Measurements from ENCODE around the gene AGTRAP.
A peak's percentile ranks its signal among the peaks of the same experiment; 100 is the strongest.

The AGTRAP gene

DNA sequence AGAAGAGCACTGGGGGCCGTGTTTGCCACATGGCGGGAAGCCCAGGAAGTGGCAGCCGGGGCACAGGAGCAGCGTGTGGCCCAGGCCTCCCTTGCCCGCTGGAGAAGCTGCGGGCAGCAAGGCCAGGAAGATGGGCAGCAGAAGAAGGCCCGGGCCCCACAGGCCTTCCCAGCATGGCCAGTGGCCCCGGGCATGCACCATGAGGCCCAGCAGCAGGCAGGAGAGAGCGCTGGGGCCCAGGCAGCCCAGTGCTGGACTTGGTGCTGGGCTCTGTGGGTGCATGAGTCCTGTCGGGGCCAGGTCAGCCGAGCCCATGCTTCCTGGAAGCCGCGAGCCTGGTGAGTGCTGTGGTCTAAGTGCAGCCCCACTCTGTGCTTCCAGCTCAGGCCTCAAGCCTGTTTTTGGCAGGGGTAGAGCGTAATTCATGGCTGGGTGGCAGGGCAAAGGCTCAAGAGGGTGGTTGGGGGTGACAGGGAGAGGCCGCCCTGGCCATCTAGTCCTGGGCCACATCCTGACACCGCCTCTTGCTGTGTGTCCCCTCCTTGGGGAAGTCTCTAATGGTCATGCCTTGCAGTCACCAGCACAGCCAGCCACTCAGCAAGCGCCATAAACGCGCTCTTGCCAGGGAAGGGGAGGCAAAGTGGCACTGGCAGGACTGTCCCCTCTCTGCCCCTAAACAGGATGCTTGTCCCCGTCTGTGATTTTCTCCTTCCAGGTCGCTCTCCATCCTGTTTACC, 48.5 kb downstream of the AGTRAP start:
- Histone ChIP-seq H3K9ac (no peak overlapping the region), H4K20me1 (ENCODE audit: insufficient read depth) (no peaks in the 10 kb centered on the region), H3K27me3 (ENCODE audit: insufficient read depth, low read depth) (no peaks in the 10 kb centered on the region), H3K4me3 (IDR thresholded peaks at IDR 0.05; ENCODE audit: insufficient read depth, low read depth, low read length) (no peak overlapping the region), H3K4me1 (ENCODE audit: low read depth, poor library complexity, severe bottlenecking) (no peaks in the 10 kb centered on the region), H2AFZ (ENCODE audit: low read depth) (no peak overlapping the region), H3K36me3 (ENCODE audit: insufficient read depth) (no peaks in the 10 kb centered on the region), H3K27ac (no peak overlapping the region), H3K4me2 (no peak overlapping the region), H3K79me2 (ENCODE audit: insufficient read depth, low read depth) (no peaks in the 10 kb centered on the region)
- TF ChIP-seq, protein P1, sequence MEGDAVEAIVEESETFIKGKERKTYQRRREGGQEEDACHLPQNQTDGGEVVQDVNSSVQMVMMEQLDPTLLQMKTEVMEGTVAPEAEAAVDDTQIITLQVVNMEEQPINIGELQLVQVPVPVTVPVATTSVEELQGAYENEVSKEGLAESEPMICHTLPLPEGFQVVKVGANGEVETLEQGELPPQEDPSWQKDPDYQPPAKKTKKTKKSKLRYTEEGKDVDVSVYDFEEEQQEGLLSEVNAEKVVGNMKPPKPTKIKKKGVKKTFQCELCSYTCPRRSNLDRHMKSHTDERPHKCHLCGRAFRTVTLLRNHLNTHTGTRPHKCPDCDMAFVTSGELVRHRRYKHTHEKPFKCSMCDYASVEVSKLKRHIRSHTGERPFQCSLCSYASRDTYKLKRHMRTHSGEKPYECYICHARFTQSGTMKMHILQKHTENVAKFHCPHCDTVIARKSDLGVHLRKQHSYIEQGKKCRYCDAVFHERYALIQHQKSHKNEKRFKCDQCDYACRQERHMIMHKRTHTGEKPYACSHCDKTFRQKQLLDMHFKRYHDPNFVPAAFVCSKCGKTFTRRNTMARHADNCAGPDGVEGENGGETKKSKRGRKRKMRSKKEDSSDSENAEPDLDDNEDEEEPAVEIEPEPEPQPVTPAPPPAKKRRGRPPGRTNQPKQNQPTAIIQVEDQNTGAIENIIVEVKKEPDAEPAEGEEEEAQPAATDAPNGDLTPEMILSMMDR (conservative IDR thresholded peaks at IDR 0.05; ENCODE audit: low read depth, low read length) = no peak

DNA sequence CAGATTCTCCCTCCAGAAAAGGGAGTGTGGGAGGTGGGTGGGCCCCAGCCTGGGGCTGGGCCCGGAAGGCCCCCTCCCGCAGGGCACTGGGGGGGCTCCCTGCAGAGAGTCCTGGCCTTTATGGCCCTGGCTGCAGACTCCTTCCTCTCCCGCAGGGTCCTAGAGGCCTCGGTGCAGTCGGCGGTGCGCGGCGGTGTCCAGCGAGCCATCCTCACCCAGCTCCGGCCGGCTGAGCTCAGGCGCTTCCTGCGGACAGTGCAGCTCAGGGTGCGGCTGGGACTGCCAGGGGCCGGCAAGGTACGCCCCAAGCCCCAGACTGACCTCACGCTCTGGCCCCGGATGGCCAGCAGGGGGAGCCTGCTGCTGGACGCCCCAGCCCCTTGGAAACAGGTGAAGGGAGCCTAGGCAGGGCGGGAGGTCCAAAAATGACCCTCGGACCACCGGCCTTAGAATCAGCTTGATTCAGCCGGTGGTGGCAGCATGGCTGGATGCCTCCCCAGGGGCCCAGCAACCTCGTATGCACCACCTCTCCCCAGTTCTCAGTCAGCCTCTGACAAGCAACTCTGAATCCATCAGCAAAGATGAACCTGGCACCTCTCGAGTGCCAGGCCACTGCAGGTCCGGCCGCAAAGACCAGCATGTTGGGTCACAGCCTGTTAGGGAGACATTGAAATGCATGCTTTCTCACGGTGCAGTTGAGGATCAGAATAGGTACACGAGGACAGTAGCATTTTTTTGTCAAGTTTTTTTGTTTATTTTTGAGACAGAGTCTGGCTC, 49.2 kb downstream of the AGTRAP start:
- Histone ChIP-seq H4K20me1 (ENCODE audit: insufficient read depth) (no peaks in the 10 kb centered on the region), H3K79me2 (ENCODE audit: insufficient read depth, low read depth) (no peaks in the 10 kb centered on the region), H3K36me3 (ENCODE audit: insufficient read depth) (no peaks in the 10 kb centered on the region), H3K4me2 (no peak overlapping the region), H3K27ac (no peak overlapping the region), H3K27me3 (ENCODE audit: insufficient read depth, low read depth) (no peaks in the 10 kb centered on the region), H3K4me1 (ENCODE audit: low read depth, poor library complexity, severe bottlenecking) (no peaks in the 10 kb centered on the region), H3K4me3 (IDR thresholded peaks at IDR 0.05; ENCODE audit: insufficient read depth, low read depth, low read length) (no peak overlapping the region), H3K9ac (no peak overlapping the region), H2AFZ (ENCODE audit: low read depth) (no peak overlapping the region)
- TF ChIP-seq, protein P1 (conservative IDR thresholded peaks at IDR 0.05; ENCODE audit: low read depth, low read length) = peak; percentile 73

DNA sequence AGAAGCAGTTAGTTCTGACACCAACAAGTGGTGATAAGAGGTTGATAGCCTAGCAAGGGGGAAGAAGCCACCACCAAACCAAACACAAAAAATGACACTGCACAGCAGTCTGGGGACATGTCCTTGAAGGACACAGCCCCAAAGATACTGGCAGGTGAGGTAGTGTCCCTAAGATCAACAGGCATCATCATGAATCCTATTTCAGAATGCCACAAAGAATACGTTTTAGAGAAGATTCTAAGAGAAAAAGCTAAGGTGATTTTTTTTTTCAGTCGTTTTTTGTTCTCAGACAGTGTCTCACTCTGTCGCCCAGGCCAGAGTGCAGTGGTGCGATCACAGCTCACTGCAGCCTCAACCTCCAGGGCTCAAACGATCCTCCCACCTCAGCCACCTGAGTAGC, 50.2 kb downstream of the AGTRAP start:
- Histone ChIP-seq H3K36me3 (ENCODE audit: insufficient read depth) (no peaks in the 10 kb centered on the region), H3K4me1 (ENCODE audit: low read depth, poor library complexity, severe bottlenecking) (no peaks in the 10 kb centered on the region), H3K79me2 (ENCODE audit: insufficient read depth, low read depth) (no peaks in the 10 kb centered on the region), H4K20me1 (ENCODE audit: insufficient read depth) (no peaks in the 10 kb centered on the region), H3K27ac (no peak overlapping the region), H3K4me3 (IDR thresholded peaks at IDR 0.05; ENCODE audit: insufficient read depth, low read depth, low read length) (no peak overlapping the region), H2AFZ (ENCODE audit: low read depth) (no peak overlapping the region), H3K4me2 (no peak overlapping the region), H3K9ac (no peak overlapping the region), H3K27me3 (ENCODE audit: insufficient read depth, low read depth) (no peaks in the 10 kb centered on the region)
- TF ChIP-seq, protein P1 (conservative IDR thresholded peaks at IDR 0.05; ENCODE audit: low read depth, low read length) = no peak

DNA sequence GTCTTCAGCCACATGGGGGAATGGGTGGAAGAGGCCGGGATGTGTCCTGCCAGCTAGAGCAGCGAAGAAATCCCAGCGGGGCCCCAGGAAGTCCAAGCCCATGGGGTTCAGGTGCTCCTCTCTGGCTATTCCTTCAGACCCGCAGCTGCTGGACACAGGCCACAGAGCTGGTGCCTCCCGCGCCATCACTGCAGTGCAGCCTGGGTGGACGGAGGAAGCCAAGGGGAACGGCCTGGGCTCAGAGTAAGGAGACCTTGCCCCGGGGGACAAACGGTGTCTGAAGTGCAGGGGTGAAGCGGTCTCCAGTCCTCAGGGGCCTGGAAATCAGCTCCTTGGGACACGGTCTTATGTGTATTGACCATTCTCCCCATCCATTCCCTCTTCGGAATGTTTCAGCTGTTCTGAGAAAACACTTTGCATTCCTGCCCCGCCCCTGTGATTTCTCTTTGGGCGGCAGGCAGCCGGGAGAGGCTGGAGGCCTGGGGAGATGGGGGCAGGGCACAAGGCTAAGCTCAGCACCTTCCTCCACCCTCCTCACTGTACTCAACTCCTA, 51.4 kb downstream of the AGTRAP start:
- Histone ChIP-seq H2AFZ (ENCODE audit: low read depth) (no peak overlapping the region), H3K4me1 (ENCODE audit: low read depth, poor library complexity, severe bottlenecking) (no peaks in the 10 kb centered on the region), H3K4me3 (IDR thresholded peaks at IDR 0.05; ENCODE audit: insufficient read depth, low read depth, low read length) (no peak overlapping the region), H3K27ac (no peak overlapping the region), H3K27me3 (ENCODE audit: insufficient read depth, low read depth) (no peaks in the 10 kb centered on the region), H3K36me3 (ENCODE audit: insufficient read depth) (no peaks in the 10 kb centered on the region), H3K9ac (no peak overlapping the region), H4K20me1 (ENCODE audit: insufficient read depth) (no peaks in the 10 kb centered on the region), H3K79me2 (ENCODE audit: insufficient read depth, low read depth) (no peaks in the 10 kb centered on the region), H3K4me2 (no peak overlapping the region)
- TF ChIP-seq, protein P1 (conservative IDR thresholded peaks at IDR 0.05; ENCODE audit: low read depth, low read length) = no peak

Data from KMS-11 (cell line).